ENCODE data around the gene SLC18A2.

The SLC18A2 gene

GRCh38 chr10:117221156-117221711 lies 19.7 kb upstream of the SLC18A2 start:
- Histone ChIP-seq H3F3A (ENCODE audit: low read depth) (no peaks in the 10 kb centered on the region), H3K27me3 (ENCODE audit: insufficient read depth, low read length, poor library complexity, severe bottlenecking) (no peaks in the 10 kb centered on the region), H3K4me3 (ENCODE audit: low read length, poor library complexity, severe bottlenecking) (no peak overlapping the region), H3K9ac (ENCODE audit: low read depth, low read length, poor library complexity, severe bottlenecking) (no peak overlapping the region), H3K4me2 (ENCODE audit: low read depth, low read length, poor library complexity, severe bottlenecking) (no peak overlapping the region), H3K79me2 (ENCODE audit: insufficient read depth, low read length) (no peaks in the 10 kb centered on the region), H3K4me1 (ENCODE audit: insufficient read depth, low read length, poor library complexity, severe bottlenecking) (no peaks in the 10 kb centered on the region), H2AFZ (ENCODE audit: low read length) (no peak overlapping the region), H4K20me1 (ENCODE audit: insufficient read depth, low read length, poor library complexity, severe bottlenecking) (no peaks in the 10 kb centered on the region), H3K9me3 (ENCODE audit: insufficient read depth, low read depth, low read length) (no peaks in the 10 kb centered on the region), H3K36me3 (ENCODE audit: insufficient read depth, low read length) (no peaks in the 10 kb centered on the region), H3K9me2 (replicated peaks; ENCODE audit: low read depth, low read length) (no peaks in the 10 kb centered on the region)
- TF ChIP-seq EZH2phosphoT487 (IDR thresholded peaks at IDR 0.05; ENCODE audit: borderline replicate concordance) (no peak), CTCF (conservative IDR thresholded peaks at IDR 0.05; ENCODE audit: low read length) (no peak)

GRCh38 chr10:117222552-117222951 lies 18.4 kb upstream of the SLC18A2 start:
- Histone ChIP-seq H3K4me3 (ENCODE audit: low read length, poor library complexity, severe bottlenecking) (no peak overlapping the region), H3K9me2 (replicated peaks; ENCODE audit: low read depth, low read length) (no peaks in the 10 kb centered on the region), H3K36me3 (ENCODE audit: insufficient read depth, low read length) (no peaks in the 10 kb centered on the region), H3K4me1 (ENCODE audit: insufficient read depth, low read length, poor library complexity, severe bottlenecking) (no peaks in the 10 kb centered on the region), H2AFZ (ENCODE audit: low read length) (no peak overlapping the region), H3K27me3 (ENCODE audit: insufficient read depth, low read length, poor library complexity, severe bottlenecking) (no peaks in the 10 kb centered on the region), H3K9ac (ENCODE audit: low read depth, low read length, poor library complexity, severe bottlenecking) (no peak overlapping the region), H3K9me3 (ENCODE audit: insufficient read depth, low read depth, low read length) (no peaks in the 10 kb centered on the region), H3K4me2 (ENCODE audit: low read depth, low read length, poor library complexity, severe bottlenecking) (no peak overlapping the region), H3K79me2 (ENCODE audit: insufficient read depth, low read length) (no peaks in the 10 kb centered on the region), H4K20me1 (ENCODE audit: insufficient read depth, low read length, poor library complexity, severe bottlenecking) (no peaks in the 10 kb centered on the region), H3F3A (ENCODE audit: low read depth) (no peaks in the 10 kb centered on the region)
- no peak for TF ChIP-seq EZH2phosphoT487 (IDR thresholded peaks at IDR 0.05; ENCODE audit: borderline replicate concordance)
- TF ChIP-seq CTCF (conservative IDR thresholded peaks at IDR 0.05; ENCODE audit: low read length): no peak

GRCh38 chr10:117222976-117223692 lies 17.8 kb upstream of the SLC18A2 start:
- no peaks in the 10 kb centered on the region for H3K27me3 ChIP-seq (ENCODE audit: insufficient read depth, low read length, poor library complexity, severe bottlenecking)
- H3K4me1 ChIP-seq (ENCODE audit: insufficient read depth, low read length, poor library complexity, severe bottlenecking): no peaks in the 10 kb centered on the region
- H3K9ac ChIP-seq (ENCODE audit: low read depth, low read length, poor library complexity, severe bottlenecking): no peak overlapping the region
- H3F3A ChIP-seq (ENCODE audit: low read depth): no peaks in the 10 kb centered on the region
- no peak overlapping the region for H3K4me3 ChIP-seq (ENCODE audit: low read length, poor library complexity, severe bottlenecking)
- TF ChIP-seq EZH2phosphoT487 (IDR thresholded peaks at IDR 0.05; ENCODE audit: borderline replicate concordance) (no peak), CTCF (conservative IDR thresholded peaks at IDR 0.05; ENCODE audit: low read length) (no peak)
- H3K4me2 ChIP-seq (ENCODE audit: low read depth, low read length, poor library complexity, severe bottlenecking): no peak overlapping the region
- no peak overlapping the region for H2AFZ ChIP-seq (ENCODE audit: low read length)
- no peaks in the 10 kb centered on the region for H4K20me1 ChIP-seq (ENCODE audit: insufficient read depth, low read length, poor library complexity, severe bottlenecking)
- no peaks in the 10 kb centered on the region for H3K36me3 ChIP-seq (ENCODE audit: insufficient read depth, low read length)
- H3K9me3 ChIP-seq (ENCODE audit: insufficient read depth, low read depth, low read length): no peaks in the 10 kb centered on the region
- H3K9me2 ChIP-seq (replicated peaks; ENCODE audit: low read depth, low read length): no peaks in the 10 kb centered on the region
- H3K79me2 ChIP-seq (ENCODE audit: insufficient read depth, low read length): no peaks in the 10 kb centered on the region

All from Loucy (cell line).